HG02970 (cell line): ENCODE data around the gene INHA.

Source experiments
- ATAC-seq: cut with Tn5 transposase; IDR thresholded peaks from one replicate; pipeline ENCODE4 v1.9.1; 2021; ENCODE audit warnings: mild to moderate bottlenecking, moderate library complexity, moderate number of reproducible peaks; ENCODE audit not compliant: unreplicated experiment, low FRiP score

The INHA gene

DNA sequence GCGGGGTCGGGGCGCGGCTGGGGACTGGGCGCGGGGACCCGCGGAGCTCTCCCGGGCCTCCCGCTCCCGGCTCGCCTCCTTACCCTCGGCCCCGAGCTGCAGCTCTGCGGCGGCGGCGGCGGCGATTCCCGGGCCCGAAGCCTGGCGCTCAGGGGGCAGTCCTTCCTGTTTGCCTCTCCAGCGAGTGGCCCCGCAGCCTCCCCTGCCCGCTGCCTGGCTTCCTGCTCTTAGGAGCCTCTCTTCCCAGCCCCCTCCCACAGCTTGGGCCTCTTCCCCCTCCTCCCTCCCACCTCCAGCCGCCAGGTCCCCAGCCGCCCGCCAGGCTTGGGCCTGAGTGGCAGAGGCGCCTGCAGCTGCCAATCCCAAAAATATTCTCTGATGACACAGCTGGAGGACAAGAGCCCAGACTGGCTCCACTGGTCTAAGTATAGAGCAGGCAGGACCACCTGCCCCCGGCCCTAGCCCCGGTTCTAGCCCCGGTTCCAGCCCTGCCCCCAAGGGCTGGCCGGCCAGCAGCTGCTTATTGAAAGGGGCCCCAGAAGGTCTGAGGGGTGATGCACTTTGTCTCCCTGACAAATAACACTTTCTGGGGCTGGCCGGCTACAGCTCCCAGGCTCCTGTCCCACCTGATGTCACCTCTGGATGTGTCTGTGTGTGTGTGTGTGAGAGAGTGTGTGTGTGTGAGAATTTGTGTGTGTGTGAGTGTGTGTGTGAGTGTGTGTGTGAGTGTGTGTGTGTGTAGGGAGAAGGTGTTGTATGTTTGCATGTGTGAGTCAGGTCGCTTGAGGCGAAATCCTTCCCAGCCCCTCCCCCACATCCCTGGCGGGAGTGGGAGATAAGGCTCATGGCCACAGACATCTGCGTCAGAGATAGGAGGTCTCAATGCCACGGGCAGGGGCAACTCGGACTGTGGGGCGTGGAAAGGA, 536 bp upstream of the INHA start, which contains the start of gene OBSL1:
OBSL1 (minus strand) TSS at position 229 of the 926 bp plus-strand sequence. CDS start 307 bp downstream, outside the sequence.
- no peak for ATAC-seq

GRCh38 chr2:219573166-219573565, 1.1 kb downstream of the INHA start:
- no peak for ATAC-seq

- no peak for ATAC-seq
Measured at GRCh38 chr2:219574484-219575311, 2.6 kb downstream of the INHA start.

GRCh38 chr2:219575566-219576504, 3.7 kb downstream of the INHA start:
- no peak for ATAC-seq

GRCh38 chr2:219576505-219577388, 4.6 kb downstream of the INHA start:
- no peak for ATAC-seq

- ATAC-seq = no peak
Measured at GRCh38 chr2:219578811-219579613, 6.9 kb downstream of the INHA start.

- ATAC-seq = no peak
Measured at GRCh38 chr2:219581346-219581745, 9.2 kb downstream of the INHA start.

GRCh38 chr2:219591091-219591490, 19.0 kb downstream of the INHA start:
- ATAC-seq = no peak

GRCh38 chr2:219592736-219593135, 20.6 kb downstream of the INHA start:
- ATAC-seq = no peak

DNA sequence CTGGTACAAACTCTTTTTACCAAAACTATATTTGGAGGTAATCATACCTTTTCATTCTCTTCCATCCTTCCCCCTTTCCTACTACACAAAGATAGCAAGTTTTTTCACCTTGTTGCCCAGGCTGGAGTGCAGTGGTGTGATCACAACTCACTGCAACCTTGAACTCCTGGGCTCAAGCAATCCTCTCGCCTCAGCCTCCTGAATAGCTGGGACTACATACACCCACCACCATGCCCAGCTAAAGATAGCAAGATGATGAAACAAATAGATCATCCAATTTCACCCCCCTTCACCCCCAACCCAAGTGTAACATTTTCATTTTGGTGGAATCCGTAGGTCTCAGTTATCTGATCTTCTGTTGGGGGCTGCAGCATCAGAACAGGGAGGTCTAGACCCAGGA, 21.0 kb downstream of the INHA start:
- ATAC-seq = no peak

DNA sequence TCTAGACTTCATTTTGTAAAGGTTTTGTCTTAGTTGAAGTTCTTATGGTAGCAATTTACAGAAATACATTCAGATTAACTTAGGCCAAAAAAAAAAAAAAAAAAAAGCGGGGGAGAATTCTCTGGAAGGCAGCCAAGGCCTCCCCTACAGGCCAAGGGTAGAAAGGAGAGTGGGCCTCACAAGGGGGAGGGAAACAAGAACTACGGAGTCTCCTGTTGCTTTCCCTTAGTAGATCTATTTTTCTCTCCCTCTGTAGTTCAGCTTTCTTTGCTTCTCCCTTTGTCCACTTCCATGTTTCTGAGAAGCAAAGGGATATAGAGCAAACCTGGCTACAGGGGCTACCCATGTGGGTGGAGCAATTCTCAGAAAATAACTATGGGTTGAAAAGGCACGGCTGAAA, 23.1 kb downstream of the INHA start:
- ATAC-seq = no peak

- ATAC-seq = no peak
Measured at GRCh38 chr2:219596954-219597551, 24.9 kb downstream of the INHA start.

DNA sequence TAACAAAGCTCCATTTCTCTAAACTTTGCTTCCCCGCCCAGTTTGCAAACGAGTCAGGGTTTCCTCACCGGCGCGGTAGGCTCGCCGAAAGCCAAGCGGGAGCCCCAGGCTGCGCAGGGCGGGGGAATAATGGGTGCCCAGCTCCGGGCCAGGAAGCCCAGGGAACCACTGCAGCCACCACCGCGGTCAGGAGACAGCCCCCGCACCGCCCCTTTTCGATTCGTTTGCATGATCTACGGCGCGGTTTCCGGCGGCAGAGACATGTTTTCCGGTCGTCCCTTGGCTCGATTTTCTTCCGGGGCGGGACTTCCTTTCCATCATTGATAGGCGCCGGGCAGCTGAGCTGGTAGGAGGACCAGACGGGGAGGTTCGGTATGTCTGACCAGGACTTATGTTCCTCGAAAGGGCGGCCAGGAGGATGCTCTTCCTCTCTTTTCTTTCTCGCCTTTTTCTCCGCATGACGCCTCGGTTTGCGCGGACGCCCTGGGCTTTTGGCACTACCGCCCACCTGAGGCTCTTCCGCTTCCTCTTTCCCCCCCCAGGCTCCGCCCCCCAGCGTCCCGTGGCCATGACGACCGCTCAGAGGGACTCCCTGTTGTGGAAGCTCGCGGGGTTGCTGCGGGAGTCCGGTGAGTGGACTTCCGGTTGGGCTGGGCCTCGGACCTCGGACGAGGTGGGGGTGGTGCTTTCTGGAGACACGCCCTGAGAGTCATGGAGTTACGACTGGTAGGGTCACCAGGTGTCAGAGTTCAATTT, 25.6 kb downstream of the INHA start, which contains the start of gene STK11IP:
STK11IP (plus strand) TSS at position 306 of the 756 bp plus-strand sequence; CDS start at position 569, 263 bp downstream.
- peak; percentile 91 for ATAC-seq

- ATAC-seq = no peak
Measured at GRCh38 chr2:219598308-219599078, 26.4 kb downstream of the INHA start.

DNA sequence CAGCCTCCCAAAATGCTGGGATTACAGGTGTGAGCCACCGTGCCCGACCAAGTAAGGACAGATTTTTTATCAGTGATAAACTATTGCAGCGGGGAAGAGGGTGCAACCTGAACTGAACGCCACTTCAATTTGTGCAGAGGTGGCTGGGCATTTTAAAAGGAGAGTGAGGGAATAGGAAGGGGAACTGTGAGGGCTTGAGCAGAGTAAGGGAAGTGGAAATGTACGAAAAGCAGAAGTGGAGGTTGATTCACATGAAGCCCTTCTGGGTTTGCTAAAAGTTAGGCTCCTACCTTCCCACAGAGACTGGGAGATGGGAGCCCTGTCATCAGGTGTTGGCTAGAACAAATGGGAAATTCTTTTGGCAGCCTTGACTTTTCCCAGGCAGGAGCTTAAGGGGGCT, 31.7 kb downstream of the INHA start:
- no peak for ATAC-seq

- no peak for ATAC-seq
Measured at GRCh38 chr2:219605607-219605954, 33.5 kb downstream of the INHA start.

GRCh38 chr2:219607931-219608330, 35.8 kb downstream of the INHA start:
- no peak for ATAC-seq
